Measurements from ENCODE around the gene DLGAP1. TPM values are rescaled to one million over a fixed set of nuclear protein-coding genes. Genes with fewer than 3 reads are reported as not detected.

DLGAP1 gene
- total RNA-seq, 1 donor from 2014 or later, result 0.63 TPM

DNA sequence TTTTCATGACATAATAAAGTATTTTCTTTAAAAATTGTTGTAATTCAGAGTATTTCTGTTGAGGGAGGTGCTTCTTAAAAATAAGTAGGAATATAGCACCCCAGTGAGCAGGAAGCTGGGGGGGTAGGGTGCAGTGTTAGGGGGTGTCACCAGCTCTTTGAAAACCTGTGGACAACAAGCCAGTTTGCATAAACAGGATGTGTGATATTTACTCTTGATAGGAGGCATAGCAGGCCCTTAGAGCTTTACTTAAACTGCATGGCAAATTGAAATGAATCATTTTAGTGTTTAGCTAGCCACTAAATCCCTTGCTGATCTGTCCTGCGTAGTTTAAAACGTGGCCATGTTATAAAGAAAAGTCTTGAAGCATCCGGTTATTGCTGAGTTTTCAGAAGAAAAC lies 996.7 kb downstream of the DLGAP1 start:
- H3K4me3 ChIP-seq (ENCODE audit: low read depth, low read length), result peak overlapping the region; percentile 21
- DNase-seq (ENCODE audit: low read depth), result no peak
- TF ChIP-seq, protein P1, sequence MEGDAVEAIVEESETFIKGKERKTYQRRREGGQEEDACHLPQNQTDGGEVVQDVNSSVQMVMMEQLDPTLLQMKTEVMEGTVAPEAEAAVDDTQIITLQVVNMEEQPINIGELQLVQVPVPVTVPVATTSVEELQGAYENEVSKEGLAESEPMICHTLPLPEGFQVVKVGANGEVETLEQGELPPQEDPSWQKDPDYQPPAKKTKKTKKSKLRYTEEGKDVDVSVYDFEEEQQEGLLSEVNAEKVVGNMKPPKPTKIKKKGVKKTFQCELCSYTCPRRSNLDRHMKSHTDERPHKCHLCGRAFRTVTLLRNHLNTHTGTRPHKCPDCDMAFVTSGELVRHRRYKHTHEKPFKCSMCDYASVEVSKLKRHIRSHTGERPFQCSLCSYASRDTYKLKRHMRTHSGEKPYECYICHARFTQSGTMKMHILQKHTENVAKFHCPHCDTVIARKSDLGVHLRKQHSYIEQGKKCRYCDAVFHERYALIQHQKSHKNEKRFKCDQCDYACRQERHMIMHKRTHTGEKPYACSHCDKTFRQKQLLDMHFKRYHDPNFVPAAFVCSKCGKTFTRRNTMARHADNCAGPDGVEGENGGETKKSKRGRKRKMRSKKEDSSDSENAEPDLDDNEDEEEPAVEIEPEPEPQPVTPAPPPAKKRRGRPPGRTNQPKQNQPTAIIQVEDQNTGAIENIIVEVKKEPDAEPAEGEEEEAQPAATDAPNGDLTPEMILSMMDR (conservative IDR thresholded peaks at IDR 0.05; ENCODE audit: low read depth, low read length), result no peak

DNA sequence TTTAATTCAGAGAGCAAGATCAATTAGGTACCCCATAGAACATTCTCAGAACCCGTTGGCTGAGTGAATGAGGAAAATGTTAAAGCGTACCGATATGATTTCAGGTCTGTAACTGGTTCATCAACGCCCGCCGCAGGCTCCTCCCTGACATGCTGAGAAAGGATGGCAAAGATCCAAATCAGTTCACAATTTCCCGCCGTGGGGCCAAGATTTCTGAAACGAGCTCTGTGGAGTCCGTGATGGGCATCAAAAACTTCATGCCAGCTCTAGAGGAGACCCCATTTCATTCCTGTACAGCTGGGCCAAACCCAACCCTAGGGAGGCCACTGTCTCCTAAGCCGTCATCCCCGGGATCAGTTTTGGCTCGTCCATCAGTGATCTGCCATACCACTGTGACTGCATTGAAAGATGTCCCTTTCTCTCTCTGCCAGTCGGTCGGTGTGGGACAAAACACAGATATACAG lies 997.8 kb downstream of the DLGAP1 start:
- H3K4me3 ChIP-seq (ENCODE audit: low read depth, low read length), result peak overlapping the region; percentile 98
- no peak for DNase-seq (ENCODE audit: low read depth)
- TF ChIP-seq, protein P1 (conservative IDR thresholded peaks at IDR 0.05; ENCODE audit: low read depth, low read length), result no peak

DNA sequence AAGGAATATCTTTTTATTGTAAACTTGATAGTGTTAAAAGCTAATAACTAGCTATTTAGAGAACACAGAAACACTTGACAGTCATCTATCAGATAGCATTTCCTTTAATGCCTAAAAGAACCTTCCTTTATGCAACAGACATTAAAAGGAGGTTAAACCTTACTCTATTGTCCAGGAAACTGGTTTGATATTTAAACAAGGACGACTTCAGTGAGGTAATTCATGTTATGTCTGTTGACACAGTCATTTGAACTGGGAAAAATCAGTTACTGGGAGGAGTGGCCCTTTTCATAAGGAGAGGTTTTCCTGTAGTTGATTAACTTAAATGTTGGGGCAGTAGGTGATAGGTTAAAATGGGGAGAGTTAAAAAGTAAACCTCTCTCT lies 998.4 kb downstream of the DLGAP1 start:
- H3K4me3 ChIP-seq (ENCODE audit: low read depth, low read length), result peak overlapping the region; percentile 98
- TF ChIP-seq, protein P1 (conservative IDR thresholded peaks at IDR 0.05; ENCODE audit: low read depth, low read length), result no peak
- peak; percentile 90 for DNase-seq (ENCODE audit: low read depth)

DNA sequence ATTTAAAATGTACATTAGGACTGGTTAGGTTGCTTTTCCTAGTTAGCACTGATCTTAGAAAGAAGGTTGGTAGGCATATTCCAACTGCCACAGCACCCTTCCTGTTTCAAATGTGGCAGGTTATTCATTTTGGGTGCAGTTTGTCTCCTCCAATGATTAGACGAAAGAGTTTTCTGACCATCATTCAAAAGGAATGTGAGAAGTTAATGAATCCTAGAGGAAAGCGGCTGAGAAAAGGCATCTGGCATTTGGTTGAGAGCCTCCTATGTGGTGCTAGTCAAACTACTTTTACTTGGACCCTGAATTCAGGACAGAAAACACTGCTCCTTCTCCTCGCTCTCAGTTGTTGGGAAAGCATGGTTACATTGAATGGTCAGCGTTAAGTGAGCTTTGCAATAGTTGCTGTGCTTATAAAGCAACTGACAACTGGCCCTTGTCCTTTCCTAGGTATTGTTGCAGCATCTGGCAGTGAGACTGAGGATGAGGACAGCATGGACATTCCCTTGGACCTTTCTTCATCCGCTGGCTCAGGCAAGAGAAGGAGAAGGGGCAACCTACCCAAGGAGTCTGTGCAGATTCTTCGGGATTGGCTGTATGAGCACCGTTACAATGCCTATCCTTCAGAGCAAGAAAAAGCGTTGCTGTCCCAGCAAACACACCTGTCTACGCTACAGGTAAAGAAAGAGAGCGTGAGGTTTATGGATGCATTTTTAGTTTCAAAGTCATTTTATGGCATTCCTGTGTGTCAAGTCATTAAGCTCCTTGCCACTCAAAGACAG lies 999.0 kb downstream of the DLGAP1 start:
- H3K4me3 ChIP-seq (ENCODE audit: low read depth, low read length), result peak overlapping the region; percentile 98
- peak; percentile 88 for DNase-seq (ENCODE audit: low read depth)
- TF ChIP-seq, protein P1 (conservative IDR thresholded peaks at IDR 0.05; ENCODE audit: low read depth, low read length), result no peak

DNA sequence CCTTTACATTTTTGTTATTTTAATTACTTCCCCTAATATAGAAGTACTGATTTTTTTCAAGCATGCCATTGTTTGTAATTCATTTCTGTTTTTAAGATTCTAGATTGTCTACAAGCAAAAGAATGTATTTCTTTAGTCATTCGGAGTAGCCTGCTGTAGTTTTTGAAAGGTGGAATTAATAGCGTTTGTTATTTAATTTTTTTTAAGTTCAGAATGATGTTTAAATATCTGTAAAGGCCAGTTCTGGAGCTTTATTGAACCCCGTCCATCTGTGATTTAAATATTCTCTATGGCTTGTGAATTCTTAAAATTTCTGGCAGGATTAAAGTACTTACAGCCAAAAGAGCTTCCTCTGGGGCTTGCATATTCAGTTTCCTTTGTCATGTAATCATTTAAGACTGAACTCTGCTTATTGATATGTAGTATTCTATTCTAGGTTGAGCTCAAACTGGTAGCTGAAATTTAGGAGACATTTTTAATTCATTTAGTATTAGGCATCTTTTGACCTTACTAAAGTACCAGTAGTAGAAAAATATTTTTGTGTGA lies 999.9 kb downstream of the DLGAP1 start:
- TF ChIP-seq, protein P1 (conservative IDR thresholded peaks at IDR 0.05; ENCODE audit: low read depth, low read length), result no peak
- DNase-seq (ENCODE audit: low read depth), result no peak
- peak overlapping the region; percentile 98 for H3K4me3 ChIP-seq (ENCODE audit: low read depth, low read length)

DNA sequence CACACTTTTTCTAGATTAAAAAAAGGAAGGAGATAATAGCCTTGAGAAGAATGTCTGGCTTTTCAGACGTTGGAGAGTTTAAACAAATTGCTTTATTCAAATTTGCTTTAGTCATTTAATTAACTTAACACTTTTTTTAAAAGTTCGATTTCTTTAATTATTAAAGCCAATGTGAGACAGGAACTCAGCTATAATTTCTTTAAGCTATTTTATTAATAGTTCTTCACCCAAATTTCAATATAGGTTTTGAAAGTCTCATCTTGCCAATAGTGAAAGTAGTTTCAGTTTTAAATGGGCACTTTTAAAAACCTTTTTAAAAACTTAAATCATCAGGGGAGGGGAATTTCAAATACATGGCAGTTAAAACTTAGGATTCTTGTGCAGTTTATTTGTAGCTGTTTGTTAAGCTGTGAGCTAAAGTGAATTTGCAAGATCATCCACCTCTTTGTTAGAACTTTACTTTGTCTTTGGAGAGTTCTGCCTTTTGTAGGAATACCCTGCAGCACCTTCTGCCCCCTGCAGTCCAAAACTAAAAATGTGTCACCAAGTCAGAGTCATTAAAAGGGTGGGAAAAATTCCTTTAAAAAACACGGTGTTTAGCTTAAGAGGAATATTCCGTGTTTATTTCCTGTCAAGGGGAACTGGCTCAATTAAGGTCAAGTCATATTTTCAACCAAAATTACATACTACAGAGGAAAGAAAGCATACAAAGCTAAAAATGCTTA lies 1000.6 kb downstream of the DLGAP1 start:
- TF ChIP-seq, protein P1 (conservative IDR thresholded peaks at IDR 0.05; ENCODE audit: low read depth, low read length), result peak; percentile 77
- no peak for DNase-seq (ENCODE audit: low read depth)
- peak overlapping the region; percentile 98 for H3K4me3 ChIP-seq (ENCODE audit: low read depth, low read length)
